ENCODE data around the gene TBKBP1. TPM values are rescaled to one million over a fixed set of nuclear protein-coding genes. Genes with fewer than 3 reads are reported as not detected.

TBKBP1 gene
- total and polyA plus RNA-seq, 9 of the 15 experiments (the other 6 are each of a cell fraction or from before 2014, with no cell fraction given) = 0.03 to 15.6 (median 6.8) TPM

DNA sequence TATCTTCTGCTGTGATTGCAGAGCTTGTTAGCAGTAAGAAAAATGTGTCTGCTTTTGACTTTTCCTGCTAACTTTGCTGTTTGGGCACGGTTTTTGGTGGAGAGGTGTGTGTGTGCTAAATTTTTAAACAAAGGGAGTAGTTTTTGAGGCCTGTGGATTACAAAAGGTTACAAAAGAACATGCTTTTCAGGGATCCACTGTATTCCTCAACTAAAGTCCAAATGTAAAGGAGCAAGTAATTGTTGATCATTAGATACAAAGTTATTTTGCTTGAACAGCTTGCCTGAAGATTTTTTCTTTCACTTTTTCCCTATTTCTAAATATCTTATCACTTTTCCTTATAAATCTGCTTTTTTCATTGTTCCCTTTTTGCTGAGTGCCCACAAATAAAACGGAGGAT is 42.3 kb upstream of the TBKBP1 start:
- Histone ChIP-seq H3K9ac (ENCODE audit: insufficient read depth in 1 of 2, low read depth in 2 of 2, low read length in 2 of 2) (peak overlapping the region in 1 of 2 experiments; percentile 97; a peak in 2 of 4 replicates), H3K27me3 (ENCODE audit: control insufficient read depth in 2 of 2, insufficient read depth in 2 of 2, low read length in 2 of 2) (no peaks in the 10 kb centered on the region), H3K4me3 (peak overlapping the region; percentile 86; the same call in 1 of the 2 replicates), H3K27ac (ENCODE audit: extremely low read depth, low read depth, low read length) (peak overlapping the region; percentile 93; the same call in 1 of the 3 replicates), H3K79me2 (ENCODE audit: control insufficient read depth, insufficient read depth, low read length) (peaks cover 78% of the 10 kb centered on the region), H3K4me1 (replicated peaks in 1 of 2; ENCODE audit: control insufficient read depth in 2 of 2, insufficient read depth in 2 of 2, low read length in 2 of 2) (peaks cover 13 to 30% of the 10 kb centered on the region in 2 experiments), H3K9me3 (replicated peaks; ENCODE audit: control insufficient read depth, insufficient read depth, low read depth, low read length) (no peaks in the 10 kb centered on the region), H2AFZ (ENCODE audit: low read depth, low read length) (no peak overlapping the region), H3K9me1 (ENCODE audit: control insufficient read depth, insufficient read depth, low read length) (no peaks in the 10 kb centered on the region), H3K4me2 (ENCODE audit: insufficient read depth, low read length) (peak overlapping the region; percentile 73), H3K36me3 (ENCODE audit: control insufficient read depth, insufficient read depth, low read length) (peaks cover 60% of the 10 kb centered on the region), H4K20me1 (replicated peaks; ENCODE audit: control insufficient read depth, insufficient read depth, low read length) (peaks cover 12% of the 10 kb centered on the region; the same call in 1 of the 2 replicates)
- POLR2A ChIA-PET = interaction anchor here (3.4 kb wide), 1 partner anchor 12 kb away, joined by 35 read pairs; no protein-coding TSS in a partner anchor
- FAIRE-seq (no peak), DNase-seq (ENCODE audit: extremely low read depth in 1 of 4, low spot score in 3 of 4) (no peak), ATAC-seq (no peak)
- intact Hi-C loops (cut with micrococcal nuclease) (no loop called here), in situ Hi-C loops (cut with MboI) (no loop called here)
- CTCF ChIA-PET (ENCODE audit: low intra/inter-chr PET ratio) = no interaction called here
- no TSS peak for BruUV-seq (replicated peaks)
- TF ChIP-seq BDP1 (IDR thresholded peaks at IDR 0.05; ENCODE audit: insufficient read depth, insufficient read length) (no peak), ZFX (CRISPR knock-in tag; IDR thresholded peaks at IDR 0.05) (no peak), BACH1 (tag; IDR thresholded peaks at IDR 0.05) (no peak), FOXK1 (CRISPR knock-in tag; IDR thresholded peaks at IDR 0.05; ENCODE audit: borderline replicate concordance) (no peak), ZNF316 (IDR thresholded peaks at IDR 0.05) (peak; percentile 38; the same call in 1 of the 2 replicates), BRD9 (IDR thresholded peaks at IDR 0.05; ENCODE audit: low read depth, partially characterized antibody) (no peak), RBFOX2 (IDR thresholded peaks at IDR 0.05; ENCODE audit: low read depth, low read length) (peak; percentile 60), ILF3 (IDR thresholded peaks at IDR 0.05; ENCODE audit: borderline replicate concordance) (no peak)
- WGBS (ENCODE audit: insufficient coverage, low coverage, missing lambda C conversion rate) = 15% methylated on average over 2 of the region's 2 CpGs
